GM19035 (cell line): Measurements from ENCODE around the gene SYNGR2.

Experiments used
- ATAC-seq: cut with Tn5 transposase; IDR thresholded peaks from one replicate; pipeline ENCODE4 v1.9.1; 2021; ENCODE audit not compliant: unreplicated experiment

SYNGR2 gene

GRCh38 chr17:78197147-78197832 is 28.9 kb downstream of the SYNGR2 start:
- no peak for ATAC-seq

- ATAC-seq, result no peak
Measured at GRCh38 chr17:78200451-78200850, 32.1 kb downstream of the SYNGR2 start.

- no peak for ATAC-seq
Measured at GRCh38 chr17:78202666-78203065, 34.3 kb downstream of the SYNGR2 start.

- ATAC-seq, result no peak
Measured at GRCh38 chr17:78204387-78205123, 36.2 kb downstream of the SYNGR2 start.

- no peak for ATAC-seq
Measured at GRCh38 chr17:78205124-78205775, 36.9 kb downstream of the SYNGR2 start.

GRCh38 chr17:78206298-78206697 is 37.9 kb downstream of the SYNGR2 start:
- ATAC-seq, result no peak

- no peak for ATAC-seq
Measured at GRCh38 chr17:78208486-78208885, 40.1 kb downstream of the SYNGR2 start.

- ATAC-seq, result no peak
Measured at GRCh38 chr17:78210111-78210510, 41.7 kb downstream of the SYNGR2 start.

- ATAC-seq, result no peak
Measured at GRCh38 chr17:78211032-78211431, 42.7 kb downstream of the SYNGR2 start.

GRCh38 chr17:78214016-78214705 is 45.8 kb downstream of the SYNGR2 start, which contains the start of gene BIRC5:
Gene BIRC5, plus strand, starts transcription at chr17:78214253. Its CDS starts 64 bp downstream, at chr17:78214317.
- ATAC-seq, result peak; percentile 92

- no peak for ATAC-seq
Measured at GRCh38 chr17:78214706-78215061, 46.3 kb downstream of the SYNGR2 start.

- ATAC-seq, result no peak
Measured at GRCh38 chr17:78219396-78220150, 51.2 kb downstream of the SYNGR2 start.
